GM10248 (cell line): ENCODE measurements around the gene STAG1.
"Not testable (repeated sequence)": the region's sequence is repeated elsewhere in the genome, so short reads cannot be mapped to it uniquely, and the experiment has no call there.

Experiments used
- CTCF ChIA-PET: fragments of 300-600 bp; sonication (Branson Sonifier 250); formaldehyde crosslinking; extraction: SDS; loops from one replicate; lab custom pipeline; 2021; ENCODE audit warnings: antibody characterized with exemption; lab: Yijun Ruan, JAX
- POLR2A ChIA-PET: fragments of 350-650 bp; sonication (Branson Sonifier 250); formaldehyde crosslinking; extraction: SDS; loops from one replicate; lab custom pipeline; 2020; ENCODE audit warnings: antibody characterized with exemption; lab: Yijun Ruan, JAX
- DNase-seq: peaks from one replicate; pipeline ENCODE4 v3.0.0; 2012; ENCODE audit errors: extremely low spot score
- CTCF ChIP-seq: IDR thresholded peaks from 2 replicates; pipeline ENCODE4 v1.5.1; 2012; ENCODE audit warnings: mild to moderate bottlenecking, low read depth; ENCODE audit errors: extremely low read depth, missing control alignments, control extremely low read depth

The STAG1 gene

DNA sequence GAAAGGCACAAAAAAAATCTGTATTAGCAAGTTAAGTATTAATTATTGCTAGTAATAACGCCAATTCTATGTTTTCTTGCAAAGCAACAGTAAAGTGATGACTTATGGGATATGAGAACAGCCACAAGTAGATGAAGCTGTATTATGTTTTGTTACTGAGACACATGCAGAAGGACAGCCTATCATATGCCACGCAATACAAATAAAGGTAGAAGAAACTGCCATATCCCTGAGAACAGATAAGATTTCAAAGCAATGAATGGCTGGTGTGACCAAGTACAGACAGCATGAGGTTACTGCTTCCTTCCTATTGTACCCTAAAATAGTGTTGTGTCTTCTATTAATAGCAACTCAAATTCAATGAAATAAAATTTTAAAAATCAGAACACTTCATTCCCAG is 26.7 kb downstream of the STAG1 start:
- DNase-seq, result no peak
- no peak for TF ChIP-seq CTCF
- CTCF ChIA-PET, result interaction anchor here (0.7 to 1.4 kb wide), 3 partner anchors 9 to 75 kb away, joined by 3 to 4 read pairs (median 3); no protein-coding TSS in a partner anchor
- POLR2A ChIA-PET, result no interaction called here

- CTCF ChIA-PET, DNase-seq, POLR2A ChIA-PET: not testable (repeated sequence)
Measured at GRCh38 chr3:136722916-136723315, 29.3 kb downstream of the STAG1 start.

GRCh38 chr3:136722399-136722798 is 29.8 kb downstream of the STAG1 start:
- DNase-seq, CTCF ChIA-PET, POLR2A ChIA-PET: not testable (repeated sequence)

GRCh38 chr3:136720091-136720490 is 32.1 kb downstream of the STAG1 start:
- no peak for DNase-seq
- no peak for TF ChIP-seq CTCF
- POLR2A ChIA-PET, result no interaction called here
- CTCF ChIA-PET, result interaction anchor here (1.2 to 2.1 kb wide), 3 partner anchors 10 to 32 kb away, joined by 3 to 13 read pairs (median 4); partner anchors contain the start of gene STAG1

- CTCF ChIA-PET, result interaction anchor here (0.9 to 1.2 kb wide), 3 partner anchors 8 to 14 kb away, joined by 3 to 4 read pairs (median 3); no protein-coding TSS in a partner anchor
- TF ChIP-seq CTCF, result no peak
- POLR2A ChIA-PET, result no interaction called here
- DNase-seq, result no peak
Measured at GRCh38 chr3:136716629-136717028, 35.5 kb downstream of the STAG1 start.

GRCh38 chr3:136714020-136714419 is 38.2 kb downstream of the STAG1 start:
- POLR2A ChIA-PET, result no interaction called here
- no peak for TF ChIP-seq CTCF

DNA sequence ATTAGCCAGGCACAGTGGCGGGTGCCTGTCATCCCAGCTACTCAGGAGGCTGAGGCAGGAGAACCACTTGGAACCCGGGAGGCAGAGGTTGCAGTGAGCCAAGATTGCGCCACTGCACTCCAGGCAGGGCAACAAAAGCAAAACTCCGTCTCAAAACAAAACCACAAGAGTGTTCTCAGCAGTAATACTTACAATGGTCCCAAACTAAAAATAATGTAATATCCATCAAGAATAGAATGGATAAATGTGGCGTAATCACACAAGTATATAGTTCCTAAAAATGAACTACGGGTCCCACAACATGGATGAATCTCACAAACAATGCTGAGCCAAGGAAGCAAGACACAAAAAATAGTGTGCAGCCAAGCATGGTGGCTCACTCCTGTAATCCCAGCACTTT is 39.2 kb downstream of the STAG1 start:
- ChIA-PET POLR2A (no interaction called here), CTCF (no interaction called here)
- TF ChIP-seq CTCF, result no peak
- DNase-seq, result no peak

More at GRCh38 chr3:136714020-136714419, 38.2 kb downstream of the STAG1 start:
- CTCF ChIA-PET, result interaction anchor here (1.2 to 1.8 kb wide), 3 partner anchors 9 to 39 kb away, joined by 5 to 6 read pairs (median 5); no protein-coding TSS in a partner anchor
- DNase-seq, result no peak

DNA sequence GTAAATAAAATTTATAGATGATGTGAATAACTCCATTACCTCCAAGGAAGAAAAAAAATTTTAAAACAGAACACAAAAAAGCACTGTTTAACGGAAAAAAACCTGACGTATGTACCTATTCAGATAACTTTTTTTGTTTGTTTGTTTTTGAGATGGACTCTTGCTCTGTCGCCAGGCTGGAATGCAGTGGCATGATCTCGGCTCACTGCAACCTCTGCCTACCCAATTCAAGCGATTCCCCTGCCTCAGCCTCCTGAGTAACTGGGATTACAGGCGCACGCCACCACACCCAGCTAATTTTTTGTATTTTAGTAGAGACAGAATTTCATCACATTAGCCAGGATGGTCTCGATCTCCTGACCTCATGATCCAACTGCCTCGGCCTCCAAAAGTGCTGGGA is 40.3 kb downstream of the STAG1 start:
- CTCF ChIA-PET, result interaction anchor here (1.2 kb wide), 1 partner anchor 302 kb away, joined by 5 read pairs; no protein-coding TSS in a partner anchor
- DNase-seq, POLR2A ChIA-PET: not testable (repeated sequence)
